H1 (cell line): ENCODE results near the gene KIAA0586. TPM values are rescaled to one million over a fixed set of nuclear protein-coding genes. Genes with fewer than 3 reads are reported as not detected.

Experiments used
- CTCF ChIA-PET: fragments of 300-600 bp; sonication (Branson Sonifier 250); formaldehyde crosslinking; loops from one replicate; lab custom pipeline; 2021; ENCODE audit not compliant: partially characterized antibody; lab: Charles Lee
- POLR2A ChIA-PET: fragments of 300-600 bp; sonication (Branson Sonifier 250); formaldehyde crosslinking; loops from one replicate; lab custom pipeline; 2021; ENCODE audit warnings: inconsistent platforms; ENCODE audit not compliant: partially characterized antibody; lab: Charles Lee
- DNase-seq, 2 experiments: peaks; one replicate each; pipeline versions ENCODE4 v3.0.0 to v3.0.0-alpha.2; 2010 to 2022; ENCODE audit warnings: low spot score in 2 of 2, low read depth in 1 of 2, mixed read lengths in 1 of 2
- FAIRE-seq: peaks from 2 replicates; lab custom pipeline; 2011; peaks lifted over from hg19 to GRCh38; lab: Jason Lieb, UNC
- H2AFZ ChIP-seq: 2 replicates; pipeline ENCODE4 v1.8.1; 2012; ENCODE audit warnings: low read length, inconsistent platforms
- H2AK5ac ChIP-seq: 2 replicates; pipeline ENCODE4 v1.6.1; 2013; ENCODE audit warnings: low read depth, low read length
- H2BK120ac ChIP-seq: replicated peaks from 2 replicates; pipeline ENCODE3; 2013; ENCODE audit warnings: low read depth, low read length, inconsistent platforms
- H2BK12ac ChIP-seq: 2 replicates; pipeline ENCODE4 v1.6.1; 2013; ENCODE audit warnings: low read depth, low read length
- H2BK15ac ChIP-seq: 2 replicates; pipeline ENCODE4 v1.6.1; 2013; ENCODE audit warnings: low read length
- H2BK20ac ChIP-seq: 2 replicates; pipeline ENCODE4 v1.6.1; 2013; ENCODE audit warnings: low read length
- H2BK5ac ChIP-seq: 2 replicates; pipeline ENCODE4 v1.6.1; 2013; ENCODE audit warnings: low read depth, low read length
- H3K14ac ChIP-seq: 2 replicates; pipeline ENCODE4 v1.6.1; 2013; ENCODE audit warnings: inconsistent platforms; ENCODE audit not compliant: insufficient read length
- H3K18ac ChIP-seq: 2 replicates; pipeline ENCODE4 v1.6.1; 2013; ENCODE audit warnings: low read length; ENCODE audit errors: extremely low read depth
- H3K23ac ChIP-seq: 2 replicates; pipeline ENCODE4 v1.6.1; 2013; ENCODE audit warnings: inconsistent platforms; ENCODE audit not compliant: insufficient read length
- H3K23me2 ChIP-seq: 2 replicates; pipeline ENCODE4 v1.6.1; 2013; ENCODE audit warnings: low read depth, low read length
- H3K27ac ChIP-seq: 2 replicates; pipeline ENCODE4 v1.6.1; 2011; ENCODE audit warnings: low read depth, low read length, inconsistent platforms
- H3K27me3 ChIP-seq, 4 experiments: replicated peaks in 1 of 4; 1 replicate in 1 of 4; 2 replicates in 3 of 4; pipeline versions ENCODE4 v1.6.1 to v1.8.1; 2011 to 2013; ENCODE audit warnings: low read length in 3 of 4, mild to moderate bottlenecking in 3 of 4, inconsistent platforms in 2 of 4, mixed read lengths in 2 of 4, moderate library complexity in 1 of 4; ENCODE audit not compliant: control insufficient read depth in 3 of 4, insufficient read depth in 3 of 4; ENCODE audit errors: extremely low read depth in 1 of 4
- H3K36me3 ChIP-seq, 4 experiments: 2 replicates each; pipeline versions ENCODE4 v1.6.1 to v1.8.1; 2011 to 2013; ENCODE audit warnings: mild to moderate bottlenecking in 4 of 4, low read length in 3 of 4, moderate library complexity in 2 of 4, control low read depth in 1 of 4, inconsistent platforms in 1 of 4; ENCODE audit not compliant: insufficient read depth in 4 of 4, control insufficient read depth in 2 of 4
- H3K4ac ChIP-seq: replicated peaks from 2 replicates; pipeline ENCODE3; 2013; ENCODE audit warnings: low read length, low read depth, mixed read lengths, inconsistent platforms; ENCODE audit not compliant: insufficient read length
- H3K4me1 ChIP-seq, 4 experiments: replicated peaks in 1 of 4; 1 replicate in 1 of 4; 2 replicates in 3 of 4; pipeline versions ENCODE4 v1.6.1 to v1.8.1; 2011 to 2013; ENCODE audit warnings: low read length in 3 of 4, inconsistent platforms in 2 of 4, mixed read lengths in 1 of 4; ENCODE audit not compliant: insufficient read depth in 4 of 4, control insufficient read depth in 3 of 4
- H3K4me2 ChIP-seq, 2 experiments: 2 replicates each; pipeline versions ENCODE4 v1.6.1 to v1.8.1; 2011 to 2013; ENCODE audit warnings: low read depth in 2 of 2, low read length in 2 of 2, control low read depth in 1 of 2, inconsistent platforms in 1 of 2, mild to moderate bottlenecking in 1 of 2; ENCODE audit not compliant: insufficient read depth in 1 of 2
- H3K4me3 ChIP-seq, 4 experiments: fragments of 200-600, 300-600 bp in 1 of 4; sonication (generic), shearing (Covaris generic), sonication (Bioruptor Twin) in 1 of 4; 2 replicates each; pipeline versions ENCODE4 v1.5.1 to v1.8.1; 2011 to 2016; ENCODE audit warnings: low read length in 4 of 4, low read depth in 3 of 4, control low read depth in 2 of 4, inconsistent platforms in 2 of 4, mild to moderate bottlenecking in 2 of 4, mixed read lengths in 1 of 4, moderate library complexity in 1 of 4; ENCODE audit not compliant: insufficient read depth in 2 of 4; ENCODE audit errors: extremely low read depth in 1 of 4
- H3K56ac ChIP-seq: replicated peaks from 2 replicates; pipeline ENCODE3; 2013; ENCODE audit warnings: low read depth, mild to moderate bottlenecking, mixed read lengths, low read length, inconsistent platforms; ENCODE audit not compliant: insufficient read length
- H3K79me1 ChIP-seq: 2 replicates; pipeline ENCODE4 v1.6.1; 2013; ENCODE audit warnings: low read depth, low read length, control low read depth
- H3K79me2 ChIP-seq, 2 experiments: 2 replicates each; pipeline versions ENCODE4 v1.6.1 to v1.8.1; 2012 to 2013; ENCODE audit warnings: low read length in 2 of 2, mild to moderate bottlenecking in 2 of 2, inconsistent platforms in 1 of 2; ENCODE audit not compliant: insufficient read depth in 2 of 2, control insufficient read depth in 1 of 2
- H3K9ac ChIP-seq, 4 experiments: replicated peaks in 1 of 4; 1 replicate in 1 of 4; 2 replicates in 3 of 4; pipeline versions ENCODE4 v1.6.1 to v1.8.1; 2011 to 2013; ENCODE audit warnings: low read depth in 3 of 4, low read length in 3 of 4, control low read depth in 2 of 4, mild to moderate bottlenecking in 2 of 4, moderate library complexity in 2 of 4, inconsistent platforms in 1 of 4; ENCODE audit errors: extremely low read depth in 1 of 4
- H3K9me3 ChIP-seq, 2 experiments: 2 replicates each; pipeline versions ENCODE4 v1.6.1 to v1.8.1; 2012 to 2013; ENCODE audit warnings: mild to moderate bottlenecking in 2 of 2, moderate library complexity in 2 of 2, control low read depth in 1 of 2, inconsistent platforms in 1 of 2, low read depth in 1 of 2, low read length in 1 of 2, mixed read lengths in 1 of 2; ENCODE audit not compliant: insufficient read depth in 2 of 2
- H4K20me1 ChIP-seq, 2 experiments: replicated peaks in 1 of 2; 2 replicates each; pipeline versions ENCODE3 to v1.8.1; 2011 to 2013; ENCODE audit warnings: inconsistent platforms in 2 of 2, low read length in 2 of 2, mild to moderate bottlenecking in 1 of 2; ENCODE audit not compliant: insufficient read depth in 2 of 2, control insufficient read depth in 1 of 2
- H4K5ac ChIP-seq: 2 replicates; pipeline ENCODE4 v1.6.1; 2013; ENCODE audit warnings: low read length, low read depth, mixed read lengths, inconsistent platforms; ENCODE audit not compliant: insufficient read length
- H4K8ac ChIP-seq: 2 replicates; pipeline ENCODE4 v1.8.0; 2013; ENCODE audit warnings: mild to moderate bottlenecking, moderate library complexity, low read length, inconsistent platforms; ENCODE audit not compliant: insufficient read depth; ENCODE audit errors: extremely low read depth
- H4K91ac ChIP-seq: replicated peaks from 2 replicates; pipeline ENCODE3; 2013; ENCODE audit warnings: low read length, mixed read lengths, inconsistent platforms; ENCODE audit not compliant: insufficient read length
- BCL11A ChIP-seq, 2 experiments: IDR thresholded peaks; one replicate each; pipeline ENCODE4 v1.6.1; 2011; ENCODE audit warnings: low read depth in 2 of 2, low read length in 2 of 2, mild to moderate bottlenecking in 2 of 2
- KDM4A ChIP-seq: IDR thresholded peaks from one replicate; pipeline ENCODE4 v1.7.1; 2012; ENCODE audit warnings: low read depth, mild to moderate bottlenecking, moderate library complexity, low read length, inconsistent platforms; ENCODE audit not compliant: severe bottlenecking
- POU5F1 ChIP-seq: IDR thresholded peaks from 2 replicates; pipeline ENCODE4 v1.6.1; 2011; ENCODE audit warnings: low read depth, mild to moderate bottlenecking, low read length, moderate library complexity
- WGBS, 2 experiments: shearing (Covaris generic) in 1 of 2; methylation state at CpG; one replicate each; pipeline versions ENCODE4 v1.1.6 to v1.1.7; 2013 to 2015; ENCODE audit warnings: low lambda C conversion rate in 2 of 2, mixed read lengths in 2 of 2, inconsistent platforms in 1 of 2, low coverage in 1 of 2, missing lambda C conversion rate in 1 of 2; ENCODE audit not compliant: insufficient replicate concordance in 2 of 2, insufficient coverage in 1 of 2, insufficient read length in 1 of 2; ENCODE audit errors: extremely low coverage in 1 of 2, missing lambda C conversion rate in 1 of 2; 5-methylcytosine and 5-hydroxymethylcytosine counted together
- polyA plus RNA-seq, 7 experiments: library from polyadenylated mRNA; depleted of rRNA in 3 of 7; stranded (reverse) in 5 of 7; unstranded in 2 of 7; fragments of >200 nt in 5 of 7; fragments of 200-250 nt in 2 of 7; gene quantifications; 1 replicate in 5 of 7; 2 replicates in 1 of 7; 4 replicates in 1 of 7; pipeline versions ENCODE4 v1.2.1 to v1.2.3, GENCODE V29; 2011 to 2013; ENCODE audit warnings: missing spikeins in 2 of 7, mixed read lengths in 2 of 7
- total RNA-seq: library from RNA; stranded (reverse); fragmentation: NEBNext Ultra II Directional; extraction: Animal tissue kit (Norgen Biotek cat#: 25700); gene quantifications from 2 replicates; pipeline ENCODE4 v1.2.1, GENCODE V29; 2021

KIAA0586 gene
- total and polyA plus RNA-seq, 2 of the 8 experiments (the other 6 are each of a cell fraction or from before 2014, with no cell fraction given): 7.2 to 24.8 TPM

DNA sequence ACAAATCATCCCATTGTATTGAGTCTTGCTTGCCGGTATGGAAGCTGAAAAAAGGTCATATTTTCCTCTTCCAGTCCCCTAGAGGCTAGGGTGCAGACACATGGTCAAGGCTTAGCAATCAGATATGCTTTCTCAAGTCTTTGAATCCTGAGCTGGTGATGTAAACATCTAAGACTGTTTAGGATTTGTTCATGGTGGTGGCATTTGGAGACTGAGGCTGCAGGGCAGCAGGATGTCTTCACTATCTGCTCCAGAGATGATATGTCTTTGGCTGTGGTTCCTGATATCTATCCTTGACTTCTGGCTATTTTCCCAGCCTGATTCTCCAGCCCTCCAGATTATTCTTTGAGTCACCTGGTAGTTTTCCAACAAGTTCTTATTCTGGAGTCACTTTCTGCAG lies 159.8 kb downstream of the KIAA0586 start:
- no peak overlapping the region for H2BK5ac ChIP-seq
- no peak overlapping the region for H3K56ac ChIP-seq
- no peak overlapping the region for H3K14ac ChIP-seq
- no peak overlapping the region for H2BK12ac ChIP-seq
- no peaks in the 10 kb centered on the region; a peak in 1 of 4 replicates for H3K9me3 ChIP-seq
- H2BK20ac ChIP-seq: no peak overlapping the region
- no peaks in the 10 kb centered on the region for H3K4me1 ChIP-seq
- no peaks in the 10 kb centered on the region for H3K36me3 ChIP-seq
- FAIRE-seq: no peak
- no peaks in the 10 kb centered on the region for H3K79me1 ChIP-seq
- DNase-seq: no peak
- 100% methylated on average over 1 of the region's 1 CpG; no CpG with 5 or more reads in 1 of the 2 experiments for WGBS, 2 experiments
- TF ChIP-seq KDM4A (no peak), POU5F1 (no peak), BCL11A (IDR thresholded peaks at IDR 0.05; ENCODE audit: low read depth in 2 of 2, low read length in 2 of 2) (no peak)
- H3K4ac ChIP-seq: no peak overlapping the region
- no peak overlapping the region for H2AK5ac ChIP-seq
- no peak overlapping the region for H2BK15ac ChIP-seq
- ChIA-PET POLR2A (no interaction called here), CTCF (interaction anchor here (1.5 to 1.6 kb wide), 2 partner anchors 13 to 52 kb away, joined by 4 read pairs; no protein-coding TSS in a partner anchor)
- H3K23me2 ChIP-seq: no peaks in the 10 kb centered on the region
- H4K5ac ChIP-seq: no peak overlapping the region
- no peak overlapping the region for H2BK120ac ChIP-seq
- no peak overlapping the region for H3K9ac ChIP-seq
- no peak overlapping the region for H3K23ac ChIP-seq
- no peak overlapping the region for H3K27ac ChIP-seq
- H2AFZ ChIP-seq: no peak overlapping the region
- no peak overlapping the region for H3K18ac ChIP-seq
- H3K27me3 ChIP-seq: no peaks in the 10 kb centered on the region
- no peaks in the 10 kb centered on the region for H3K79me2 ChIP-seq
- no peak overlapping the region for H4K8ac ChIP-seq
- no peaks in the 10 kb centered on the region for H4K20me1 ChIP-seq
- no peak overlapping the region for H3K4me3 ChIP-seq
- no peak overlapping the region for H4K91ac ChIP-seq
- no peak overlapping the region for H3K4me2 ChIP-seq
